GM18858 (cell line): ENCODE results near the gene FOXD1.
"Not testable (repeated sequence)": the region's sequence is repeated elsewhere in the genome, so short reads cannot be mapped to it uniquely, and the experiment has no call there.

Experiments
- ATAC-seq: cut with Tn5 transposase; IDR thresholded peaks from one replicate; pipeline ENCODE4 v1.9.1; 2021; ENCODE audit not compliant: unreplicated experiment

The FOXD1 gene

DNA sequence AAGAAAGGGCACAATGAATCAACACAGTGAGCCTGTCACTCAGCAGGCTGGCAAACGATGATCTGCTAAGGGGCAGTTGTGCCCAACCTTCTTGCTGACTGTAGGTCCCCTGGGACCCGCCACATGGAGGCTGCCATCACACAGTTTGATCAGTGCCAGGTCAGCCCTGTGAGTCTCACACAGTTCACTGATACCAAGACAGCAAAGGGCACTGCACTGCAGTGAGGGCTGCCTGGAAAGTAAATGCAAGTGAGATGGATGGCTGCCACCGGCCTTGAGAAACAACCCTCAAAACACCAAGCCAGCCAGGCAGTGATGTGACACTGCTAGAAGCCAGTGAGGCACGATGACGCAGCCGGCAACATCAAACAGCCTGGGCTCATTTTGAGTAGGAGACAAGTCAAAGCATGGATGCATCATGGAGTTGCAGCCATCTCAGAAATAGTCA lies 30.3 kb downstream of the FOXD1 start:
- no peak for ATAC-seq

DNA sequence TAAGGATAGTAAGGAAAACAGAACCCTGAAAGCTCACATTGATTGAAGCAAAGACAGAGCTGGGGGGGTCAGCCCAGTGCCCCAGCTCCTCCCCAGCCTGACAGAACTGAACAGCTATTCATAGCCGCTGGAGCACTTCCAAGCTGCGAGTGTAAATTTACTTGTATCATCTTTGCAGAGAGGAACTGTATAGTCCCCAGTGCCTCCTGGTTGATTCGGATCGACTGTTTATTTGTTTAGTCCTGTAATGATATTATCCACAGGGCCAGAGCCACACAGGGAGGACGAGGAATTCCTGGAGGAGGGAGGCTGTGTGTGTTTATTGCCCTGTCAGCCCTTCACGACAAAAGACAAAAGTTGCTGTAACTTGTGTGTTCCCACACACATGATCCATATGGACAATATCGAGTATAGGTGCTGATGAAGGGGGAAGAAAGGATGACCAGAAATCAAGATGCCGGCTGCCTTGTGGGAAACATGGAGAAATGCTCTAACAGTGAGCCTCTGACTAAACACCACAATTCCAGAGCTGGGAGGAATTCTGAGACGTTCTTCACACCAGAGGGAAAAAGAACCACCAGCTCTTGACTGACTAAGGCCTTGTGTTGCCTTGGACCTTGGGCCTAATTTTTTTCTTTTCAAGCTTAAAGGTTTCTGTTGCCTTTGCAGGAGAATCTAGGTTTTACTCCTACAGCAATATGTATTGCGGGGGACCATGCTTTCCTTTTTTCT lies 31.1 kb downstream of the FOXD1 start:
- ATAC-seq: no peak

DNA sequence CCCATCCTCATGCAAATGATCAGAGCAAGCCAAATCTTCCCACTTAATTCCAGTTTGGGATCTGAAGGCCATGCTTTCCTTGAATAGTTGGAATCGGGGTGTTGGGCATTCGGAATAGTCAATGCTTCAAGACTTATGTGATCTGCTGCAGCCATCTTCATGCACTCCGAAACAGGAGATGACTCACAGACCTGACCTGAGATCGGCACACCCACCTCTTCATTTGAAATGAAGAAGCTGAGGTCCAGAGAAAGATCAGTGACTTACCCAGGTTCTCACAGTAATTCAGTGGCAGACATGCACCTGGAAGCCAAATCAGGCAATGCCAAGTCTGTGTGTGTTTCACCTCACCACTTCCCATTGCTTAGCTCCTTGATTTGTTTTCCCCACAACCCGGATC lies 33.0 kb downstream of the FOXD1 start:
- no peak for ATAC-seq

DNA sequence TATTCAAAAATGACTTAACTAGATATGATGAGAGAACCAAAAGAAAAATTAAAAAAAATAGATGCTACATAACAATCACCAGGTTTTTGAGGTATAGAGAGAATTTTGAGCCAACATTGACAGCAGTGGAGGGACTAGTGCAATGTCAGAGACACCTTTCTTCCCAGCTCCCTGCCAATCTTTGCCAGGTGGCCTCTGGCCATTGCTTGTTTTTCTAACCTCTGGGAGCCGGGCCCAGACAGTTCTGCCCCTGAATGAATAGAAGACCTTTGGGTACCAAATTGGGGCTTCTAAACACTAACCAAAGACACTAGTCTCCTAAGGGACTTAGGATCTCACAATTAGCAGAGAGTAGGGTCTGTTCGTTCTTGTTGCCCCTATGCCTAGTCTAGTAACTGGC lies 33.4 kb downstream of the FOXD1 start:
- ATAC-seq: no peak

DNA sequence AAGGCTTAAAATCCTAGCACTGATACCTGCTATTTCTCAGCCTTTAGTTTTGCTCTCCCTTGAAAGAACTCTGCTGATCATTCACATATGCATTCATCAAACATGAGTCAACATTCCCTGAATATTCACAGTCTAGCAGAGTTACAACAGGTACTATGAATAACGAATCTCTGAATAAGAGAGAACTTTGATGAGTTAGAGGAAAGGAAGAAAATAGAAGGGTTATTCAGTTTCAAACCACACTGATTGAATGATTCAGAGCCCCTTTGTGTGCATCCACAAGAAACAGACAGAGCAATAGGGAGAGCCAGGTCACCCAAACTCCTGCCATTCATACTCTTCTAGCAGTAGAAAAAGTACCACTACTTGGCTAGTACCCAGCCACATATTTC lies 36.0 kb downstream of the FOXD1 start:
- no peak for ATAC-seq

DNA sequence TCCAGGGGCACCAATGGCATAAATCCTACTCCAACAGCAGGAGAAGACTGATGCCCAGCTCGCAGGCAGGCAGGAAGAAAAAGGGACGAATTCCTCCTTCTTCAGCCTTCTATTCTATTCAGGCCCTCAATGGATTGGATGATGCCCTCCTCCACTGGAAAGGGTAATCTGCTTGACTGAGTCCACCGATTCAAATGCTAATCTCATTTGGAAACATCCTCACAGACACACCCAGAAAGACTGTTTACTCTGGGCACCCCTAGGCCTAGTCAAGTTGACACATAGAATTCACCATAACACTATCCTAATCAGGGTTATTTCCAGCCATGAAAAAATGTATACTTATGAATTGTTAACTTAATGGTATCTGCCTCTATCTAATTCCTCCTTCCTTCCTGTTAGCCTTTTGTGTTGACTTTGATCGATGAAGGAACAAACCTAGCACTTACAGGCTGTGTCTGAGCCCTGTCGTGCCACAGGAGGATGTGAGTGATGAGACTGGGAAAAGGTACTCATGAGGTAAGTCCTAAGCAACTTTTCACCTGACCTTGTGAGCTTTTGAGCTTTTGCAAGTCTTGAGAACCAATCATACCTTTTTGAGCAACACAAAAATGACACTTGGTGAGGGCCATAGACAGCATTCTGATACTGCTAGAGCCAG lies 36.5 kb downstream of the FOXD1 start:
- ATAC-seq: no peak

DNA sequence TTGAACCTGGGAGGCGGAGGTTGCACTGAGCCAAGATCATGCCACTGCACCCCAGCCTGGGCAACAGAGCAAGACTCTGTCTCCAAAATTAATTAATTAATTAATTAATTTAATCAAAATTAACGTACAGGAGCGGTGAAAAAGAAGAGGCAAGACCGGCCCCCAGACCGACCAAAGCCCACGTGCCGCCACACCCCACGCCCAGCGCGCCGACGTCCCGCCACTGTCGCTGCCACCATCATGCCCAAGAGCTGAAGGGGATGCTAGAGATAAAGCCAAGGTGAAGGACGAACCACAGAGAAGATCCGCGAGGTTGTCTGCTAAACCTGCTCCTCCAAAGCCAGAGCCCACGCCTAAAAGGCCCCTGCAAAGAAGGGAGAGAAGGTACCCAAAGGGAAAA lies 38.6 kb downstream of the FOXD1 start:
- ATAC-seq: not testable (repeated sequence)

DNA sequence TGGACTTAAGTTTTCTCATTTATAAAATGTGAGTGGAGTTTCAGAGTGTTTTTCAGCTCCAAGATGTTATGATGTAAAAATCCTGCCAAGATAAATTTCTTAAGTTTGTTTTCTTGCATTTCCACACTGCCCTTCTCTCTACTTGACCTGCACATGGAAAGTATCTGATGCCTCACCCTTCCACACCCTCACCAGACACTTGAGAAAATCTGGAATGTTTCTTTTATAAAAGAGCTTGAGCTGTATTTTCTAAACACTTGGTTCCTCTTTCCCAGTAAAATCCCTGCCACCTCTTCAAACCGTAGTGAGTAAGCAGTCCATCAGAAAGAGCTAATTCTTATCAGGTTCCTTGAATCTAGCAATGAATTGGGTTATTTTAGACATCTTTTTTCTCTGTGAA lies 42.9 kb downstream of the FOXD1 start:
- ATAC-seq: no peak

DNA sequence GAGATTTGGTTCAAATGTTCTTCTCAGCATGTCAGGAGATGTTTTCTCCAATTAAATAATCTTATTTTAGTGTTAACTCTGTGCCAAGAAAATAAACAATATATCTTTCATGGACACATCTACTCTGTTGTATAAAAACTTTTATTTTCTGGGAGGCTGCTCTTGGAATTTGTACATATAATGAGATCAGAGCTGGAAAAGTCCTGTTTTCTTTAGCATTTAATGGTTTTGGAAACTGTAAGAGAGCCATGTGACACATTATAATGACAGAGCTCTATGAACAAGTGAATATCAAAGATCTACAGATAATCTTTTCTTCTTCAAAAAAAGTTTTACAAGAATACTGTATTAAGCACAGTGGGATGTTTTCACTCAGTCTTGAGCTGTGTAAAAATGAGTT lies 48.8 kb downstream of the FOXD1 start:
- ATAC-seq: no peak
